HepG2 (cell line): ENCODE measurements around the gene DCLRE1C. TPM values are rescaled to one million over a fixed set of nuclear protein-coding genes. Genes with fewer than 3 reads are reported as not detected.

ENCODE experiments used
- ARID2 ChIP-seq: sonication (generic); formaldehyde crosslinking; IDR thresholded peaks from 2 replicates; pipeline ENCODE4 v1.8.1; 2022; ENCODE audit warnings: mild to moderate bottlenecking, missing genetic modification reagents, borderline replicate concordance
- ATF4 ChIP-seq, 2 experiments: fragments of 450-650 bp in 1 of 2; sonication (generic) in 1 of 2; formaldehyde crosslinking; IDR thresholded peaks; 2 replicates each; pipeline versions ENCODE4 v1.5.0 to v1.8.0; 2020 to 2022; ENCODE audit warnings: mild to moderate bottlenecking in 1 of 2, missing genetic modification reagents in 1 of 2
- CREM ChIP-seq, 2 experiments: sonication (generic) in 1 of 2; formaldehyde crosslinking in 1 of 2; IDR thresholded peaks; 2 replicates each; pipeline versions ENCODE4 v1.4.0 to v1.6.1; 2016 to 2020; ENCODE audit warnings: antibody characterized with exemption in 1 of 2, mild to moderate bottlenecking in 1 of 2, missing genetic modification reagents in 1 of 2
- CSRNP1 ChIP-seq: sonication (generic); formaldehyde crosslinking; IDR thresholded peaks from 2 replicates; pipeline ENCODE4 v1.8.1; 2023; ENCODE audit warnings: mild to moderate bottlenecking, missing genetic modification reagents
- DMAP1 ChIP-seq: IDR thresholded peaks from 2 replicates; pipeline ENCODE4 v1.6.1; 2016
- EEA1 ChIP-seq: sonication (generic); formaldehyde crosslinking; IDR thresholded peaks from 2 replicates; pipeline ENCODE4 v1.5.1; 2020; ENCODE audit warnings: mild to moderate bottlenecking, missing genetic modification reagents, borderline replicate concordance
- MAFK ChIP-seq, 2 experiments: IDR thresholded peaks in 1 of 2; conservative IDR thresholded peaks in 1 of 2; 2 replicates each; pipeline ENCODE4 v1.6.1; 2011; ENCODE audit warnings: improper control_type of control experiment in 2 of 2, low read length in 2 of 2
- MEIS2 ChIP-seq: sonication (generic); formaldehyde crosslinking; IDR thresholded peaks from 2 replicates; pipeline ENCODE4 v1.9.0; 2021; ENCODE audit warnings: mild to moderate bottlenecking, missing genetic modification reagents
- POGZ ChIP-seq: sonication (generic); formaldehyde crosslinking; IDR thresholded peaks from 2 replicates; pipeline ENCODE4 v1.4.0; 2020; ENCODE audit warnings: mild to moderate bottlenecking, missing genetic modification reagents
- PRDM4 ChIP-seq: sonication (generic); formaldehyde crosslinking; IDR thresholded peaks from 2 replicates; pipeline ENCODE4 v1.9.0; 2021; ENCODE audit warnings: missing genetic modification reagents, borderline replicate concordance
- SIN3A ChIP-seq: IDR thresholded peaks from 2 replicates; pipeline ENCODE4 v1.6.1; 2011; ENCODE audit warnings: low read depth, mild to moderate bottlenecking, control low read depth, low read length, borderline replicate concordance
- SRY ChIP-seq: sonication (generic); formaldehyde crosslinking; IDR thresholded peaks from 2 replicates; pipeline ENCODE4 v1.8.0; 2022; ENCODE audit warnings: mild to moderate bottlenecking, missing genetic modification reagents
- ZFYVE20 ChIP-seq: sonication (generic); formaldehyde crosslinking; IDR thresholded peaks from 2 replicates; pipeline ENCODE4 v1.8.0; 2023; ENCODE audit warnings: low read depth, mild to moderate bottlenecking, moderate library complexity, missing genetic modification reagents, borderline replicate concordance
- ZNF205 ChIP-seq: IDR thresholded peaks from 2 replicates; pipeline ENCODE4 v1.6.1; 2018; ENCODE audit warnings: missing biosample characterization, missing genetic modification reagents
- ZNF75D ChIP-seq: sonication (generic); formaldehyde crosslinking; IDR thresholded peaks from 2 replicates; pipeline ENCODE4 v1.8.1; 2023; ENCODE audit warnings: missing genetic modification reagents, mild to moderate bottlenecking, borderline replicate concordance
- ZSCAN21 ChIP-seq: sonication (generic); formaldehyde crosslinking; IDR thresholded peaks from 2 replicates; pipeline ENCODE4 v1.8.0; 2022; ENCODE audit warnings: mild to moderate bottlenecking, missing genetic modification reagents, moderate library complexity, borderline replicate concordance
- polyA plus RNA-seq, 8 experiments: library from polyadenylated mRNA; depleted of rRNA in 3 of 8; stranded (reverse) in 7 of 8; unstranded in 1 of 8; fragments of >200 nt; fragmentation: Illumina TruSeq in 4 of 8; extraction: Trizol in 4 of 8; gene quantifications; 2 replicates each; pipeline versions ENCODE4 v1.2.1 to v1.2.3, GENCODE V29; 2011 to 2016; ENCODE audit warnings: low read depth in 4 of 8, missing spikeins in 1 of 8, mixed read lengths in 1 of 8; ENCODE audit not compliant: insufficient read depth in 1 of 8
- total RNA-seq, 5 experiments: library from RNA; depleted of rRNA; stranded (reverse); fragments of >200 nt; fragmentation: Illumina TruSeq; extraction: Trizol; gene quantifications; 2 replicates each; pipeline ENCODE4 v1.2.3, GENCODE V29; 2016; ENCODE audit warnings: low read depth in 1 of 5
- TF ChIP-seq, protein P1 (sequence below), 2 experiments: IDR thresholded peaks; 2 replicates each; pipeline ENCODE4 v1.6.1; 2011 to 2012; ENCODE audit warnings: low read length in 2 of 2, borderline replicate concordance in 1 of 2, low read depth in 1 of 2, mild to moderate bottlenecking in 1 of 2, moderate library complexity in 1 of 2

The DCLRE1C gene
- total and polyA plus RNA-seq, 2 of the 13 experiments (the other 11 are each of a cell fraction or from before 2014, with no cell fraction given), result 3.0 to 10.3 TPM

DNA sequence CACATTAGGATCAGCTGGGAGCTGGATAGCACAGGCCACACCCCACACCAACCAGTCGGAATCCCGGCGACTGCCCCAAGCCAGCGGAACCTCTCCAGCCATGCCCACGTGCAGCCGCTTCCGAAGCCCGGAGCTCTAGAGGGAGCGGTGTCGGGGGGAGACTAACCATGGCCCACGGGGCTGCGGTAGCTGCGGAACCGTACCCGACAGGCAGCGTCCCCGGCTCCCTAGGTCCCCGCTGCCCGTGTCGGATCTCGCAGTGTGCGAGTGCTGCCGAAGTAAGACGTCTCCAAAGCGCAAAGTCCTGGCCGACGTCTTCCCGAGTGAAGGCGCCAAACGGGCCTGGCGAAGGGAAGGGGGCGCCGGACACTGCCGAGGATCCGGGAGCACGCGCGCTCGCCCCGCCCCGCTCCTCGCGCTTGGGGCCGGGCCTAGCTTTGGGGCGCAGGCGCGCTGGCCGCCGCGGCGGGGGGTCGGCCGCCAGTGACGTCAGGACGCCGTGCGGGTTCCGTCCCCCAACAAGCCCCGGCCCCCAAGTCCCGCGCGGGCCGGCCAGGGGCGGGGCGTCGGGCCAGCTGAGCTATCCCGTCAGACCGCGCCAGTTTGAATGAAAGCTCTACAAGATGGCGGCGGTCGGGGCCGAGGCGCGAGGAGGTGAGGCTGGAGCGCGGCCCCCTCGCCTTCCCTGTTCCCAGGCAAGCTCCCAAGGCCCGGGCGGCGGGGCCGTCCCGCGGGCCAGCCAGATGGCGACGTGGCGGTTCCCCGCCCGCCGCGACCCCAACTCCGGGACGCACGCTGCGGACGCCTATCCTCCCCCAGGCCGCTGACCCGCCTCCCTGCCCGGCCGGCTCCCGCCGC, 75.4 kb downstream of the DCLRE1C start, which contains the start of gene SUV39H2 (continued):
- TF ChIP-seq PRDM4 (CRISPR knock-in tag), result peak; percentile 60; the same call in 1 of the 2 replicates
- no peak; the same call in 1 of the 2 replicates for TF ChIP-seq ZFYVE20 (CRISPR knock-in tag)
- no peak for TF ChIP-seq ATF4 (CRISPR knock-in tag; IDR thresholded peaks at IDR 0.05)
- TF ChIP-seq CSRNP1, result 0 out of 2 replicates have a peak, but pooled peaks have one; percentile 68
- TF ChIP-seq ARID2, result 0 out of 2 replicates have a peak, but pooled peaks have one; percentile 19
- no peak for TF ChIP-seq MAFK (conservative IDR thresholded peaks at IDR 0.05 in 1 of 2, IDR thresholded peaks at IDR 0.05 in 1 of 2; ENCODE audit: low read length in 2 of 2)
- TF ChIP-seq ZSCAN21 (CRISPR knock-in tag), result peak; percentile 31; the same call in 1 of the 2 replicates
- TF ChIP-seq POGZ (CRISPR knock-in tag), result 0 out of 2 replicates have a peak, but pooled peaks have one; percentile 1
- TF ChIP-seq ZNF205 (CRISPR knock-in tag), result peak; percentile 62; the same call in 1 of the 2 replicates
- TF ChIP-seq MEIS2 (CRISPR knock-in tag), result peak; percentile 62; the same call in 1 of the 2 replicates
- peak; percentile 88 for TF ChIP-seq SIN3A
- peak; percentile 93; the same call in 1 of the 2 replicates for TF ChIP-seq DMAP1
- TF ChIP-seq ZNF75D (CRISPR knock-in tag), result peak; percentile 77; the same call in 1 of the 2 replicates
- TF ChIP-seq EEA1 (CRISPR knock-in tag), result 0 out of 2 replicates have a peak, but pooled peaks have one; percentile 12
- TF ChIP-seq SRY (CRISPR knock-in tag), result peak; percentile 76
- TF ChIP-seq CREM (IDR thresholded peaks at IDR 0.05), result peak; percentile 25; the same call in 1 of the 2 replicates
- no peak for TF ChIP-seq CREM (CRISPR knock-in tag; IDR thresholded peaks at IDR 0.05)
- TF ChIP-seq, protein P1, sequence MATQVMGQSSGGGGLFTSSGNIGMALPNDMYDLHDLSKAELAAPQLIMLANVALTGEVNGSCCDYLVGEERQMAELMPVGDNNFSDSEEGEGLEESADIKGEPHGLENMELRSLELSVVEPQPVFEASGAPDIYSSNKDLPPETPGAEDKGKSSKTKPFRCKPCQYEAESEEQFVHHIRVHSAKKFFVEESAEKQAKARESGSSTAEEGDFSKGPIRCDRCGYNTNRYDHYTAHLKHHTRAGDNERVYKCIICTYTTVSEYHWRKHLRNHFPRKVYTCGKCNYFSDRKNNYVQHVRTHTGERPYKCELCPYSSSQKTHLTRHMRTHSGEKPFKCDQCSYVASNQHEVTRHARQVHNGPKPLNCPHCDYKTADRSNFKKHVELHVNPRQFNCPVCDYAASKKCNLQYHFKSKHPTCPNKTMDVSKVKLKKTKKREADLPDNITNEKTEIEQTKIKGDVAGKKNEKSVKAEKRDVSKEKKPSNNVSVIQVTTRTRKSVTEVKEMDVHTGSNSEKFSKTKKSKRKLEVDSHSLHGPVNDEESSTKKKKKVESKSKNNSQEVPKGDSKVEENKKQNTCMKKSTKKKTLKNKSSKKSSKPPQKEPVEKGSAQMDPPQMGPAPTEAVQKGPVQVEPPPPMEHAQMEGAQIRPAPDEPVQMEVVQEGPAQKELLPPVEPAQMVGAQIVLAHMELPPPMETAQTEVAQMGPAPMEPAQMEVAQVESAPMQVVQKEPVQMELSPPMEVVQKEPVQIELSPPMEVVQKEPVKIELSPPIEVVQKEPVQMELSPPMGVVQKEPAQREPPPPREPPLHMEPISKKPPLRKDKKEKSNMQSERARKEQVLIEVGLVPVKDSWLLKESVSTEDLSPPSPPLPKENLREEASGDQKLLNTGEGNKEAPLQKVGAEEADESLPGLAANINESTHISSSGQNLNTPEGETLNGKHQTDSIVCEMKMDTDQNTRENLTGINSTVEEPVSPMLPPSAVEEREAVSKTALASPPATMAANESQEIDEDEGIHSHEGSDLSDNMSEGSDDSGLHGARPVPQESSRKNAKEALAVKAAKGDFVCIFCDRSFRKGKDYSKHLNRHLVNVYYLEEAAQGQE (IDR thresholded peaks at IDR 0.05; ENCODE audit: borderline replicate concordance in 1 of 2, low read depth in 1 of 2, low read length in 2 of 2), result no peak
